HG03045 (cell line): ENCODE data around the gene STK17B.
A peak's percentile ranks its signal among the peaks of the same experiment; 100 is the strongest.

Source experiments
- ATAC-seq: cut with Tn5 transposase; IDR thresholded peaks from one replicate; pipeline ENCODE4 v1.9.1; 2021; ENCODE audit warnings: mild to moderate bottlenecking, moderate library complexity; ENCODE audit not compliant: unreplicated experiment

The STK17B gene

DNA sequence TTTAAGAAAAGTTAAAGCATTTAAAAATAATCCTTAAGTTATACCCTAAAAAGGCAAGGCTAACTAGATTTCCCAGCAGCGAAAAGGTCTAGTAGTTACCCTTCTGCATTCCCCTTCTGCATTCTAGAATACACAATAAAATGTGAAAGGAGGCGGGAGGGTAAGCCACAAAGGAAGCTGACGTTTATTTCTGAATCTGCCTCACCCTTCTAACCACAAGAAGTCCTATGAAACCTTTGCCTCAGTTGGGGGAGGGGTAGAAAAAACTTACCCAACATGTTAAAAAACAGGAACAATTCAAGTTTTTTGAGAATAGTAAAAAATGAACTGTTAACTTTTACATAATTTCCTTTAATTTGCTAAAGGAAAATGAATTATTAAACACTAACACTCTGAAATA is 11.3 kb downstream of the STK17B start:
- peak; percentile 80 for ATAC-seq

DNA sequence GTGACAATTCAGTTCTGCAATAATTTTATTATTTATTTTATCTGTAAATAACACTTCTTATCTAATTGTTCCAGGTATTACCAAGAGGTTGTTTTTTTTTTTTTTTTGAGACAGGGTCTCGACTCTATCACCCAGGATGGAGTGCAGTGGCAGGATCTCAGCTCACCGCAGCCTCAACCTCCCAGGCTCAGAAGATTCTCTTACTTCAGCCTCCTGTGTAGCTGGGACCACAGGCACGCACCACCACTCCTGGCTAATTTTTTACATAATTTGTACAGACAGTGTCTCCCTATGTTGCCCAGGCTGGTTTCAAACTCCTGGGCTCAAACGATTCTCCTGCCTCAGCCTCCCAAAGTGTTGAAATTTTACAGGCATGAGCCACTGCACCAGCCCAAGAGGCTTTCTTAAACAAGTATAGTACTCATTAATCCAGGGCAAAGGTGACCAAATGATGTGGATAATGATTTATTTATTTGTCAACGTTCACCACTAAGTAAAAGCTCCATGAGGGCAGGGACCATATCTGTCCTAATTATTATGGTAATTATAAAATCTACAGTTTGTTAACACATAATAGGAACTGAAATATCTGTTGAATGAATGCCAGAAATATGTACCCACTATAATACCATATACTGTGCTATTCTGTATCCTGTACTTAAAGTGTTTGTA is 12.0 kb downstream of the STK17B start:
- ATAC-seq = no peak

GRCh38 chr2:196155575-196155974 is 15.8 kb downstream of the STK17B start:
- no peak for ATAC-seq

DNA sequence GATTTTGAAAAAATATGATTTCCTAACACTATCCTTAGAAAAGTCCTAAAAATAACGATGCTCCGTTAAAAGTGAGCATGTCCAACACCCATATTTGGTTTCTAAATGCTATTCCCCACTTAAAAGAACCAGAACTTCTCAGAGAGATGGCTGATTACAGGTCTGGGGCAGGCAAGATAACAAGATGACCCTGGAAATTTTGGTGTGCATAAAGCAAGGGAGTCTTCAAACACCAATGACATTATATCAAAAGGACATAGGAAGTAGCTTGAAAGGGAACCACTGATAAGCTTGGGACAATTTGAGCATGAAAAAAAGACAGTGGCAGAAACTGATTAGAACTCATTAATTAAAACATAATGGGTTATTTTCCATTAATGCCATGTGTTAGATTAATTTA is 17.9 kb downstream of the STK17B start:
- ATAC-seq = no peak

DNA sequence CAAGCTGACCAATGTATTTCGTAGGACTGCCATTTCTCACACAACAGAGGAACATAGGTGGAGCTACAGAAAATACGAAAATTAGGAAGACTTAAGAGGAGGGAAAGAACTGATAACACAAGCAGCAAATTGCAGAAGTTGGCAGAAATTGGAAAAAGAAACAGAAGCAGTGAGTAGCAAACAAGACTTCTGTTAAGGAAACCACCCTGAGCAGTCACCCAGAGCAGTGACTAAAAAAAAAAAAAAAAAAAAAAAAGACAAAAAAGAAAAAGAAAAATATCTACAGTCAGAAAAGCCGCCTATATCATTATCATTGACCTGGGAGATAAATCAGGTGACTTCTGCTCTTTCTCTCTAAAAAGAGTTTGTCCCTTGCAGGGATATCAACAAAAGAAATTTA is 21.4 kb downstream of the STK17B start:
- ATAC-seq = no peak

GRCh38 chr2:196148736-196149135 is 22.6 kb downstream of the STK17B start:
- ATAC-seq = no peak

DNA sequence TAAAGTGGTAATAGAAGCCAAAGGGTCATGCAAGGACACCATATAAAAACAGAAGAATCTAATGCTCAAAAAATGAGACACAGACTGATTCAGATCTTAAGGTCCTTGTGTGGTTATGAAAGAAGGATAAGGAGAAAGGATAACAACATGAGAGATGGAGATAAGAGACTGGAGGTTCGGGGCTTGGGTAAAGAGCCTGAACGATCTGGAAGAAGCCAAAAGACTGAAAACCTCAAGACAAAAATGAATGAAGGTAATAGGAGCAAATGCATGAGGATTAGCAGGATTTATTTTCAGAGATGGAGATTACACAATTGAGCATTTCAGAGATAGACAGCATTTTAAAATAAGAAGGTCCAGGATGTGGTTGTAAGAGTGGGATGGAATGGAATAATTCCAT is 26.1 kb downstream of the STK17B start:
- no peak for ATAC-seq

DNA sequence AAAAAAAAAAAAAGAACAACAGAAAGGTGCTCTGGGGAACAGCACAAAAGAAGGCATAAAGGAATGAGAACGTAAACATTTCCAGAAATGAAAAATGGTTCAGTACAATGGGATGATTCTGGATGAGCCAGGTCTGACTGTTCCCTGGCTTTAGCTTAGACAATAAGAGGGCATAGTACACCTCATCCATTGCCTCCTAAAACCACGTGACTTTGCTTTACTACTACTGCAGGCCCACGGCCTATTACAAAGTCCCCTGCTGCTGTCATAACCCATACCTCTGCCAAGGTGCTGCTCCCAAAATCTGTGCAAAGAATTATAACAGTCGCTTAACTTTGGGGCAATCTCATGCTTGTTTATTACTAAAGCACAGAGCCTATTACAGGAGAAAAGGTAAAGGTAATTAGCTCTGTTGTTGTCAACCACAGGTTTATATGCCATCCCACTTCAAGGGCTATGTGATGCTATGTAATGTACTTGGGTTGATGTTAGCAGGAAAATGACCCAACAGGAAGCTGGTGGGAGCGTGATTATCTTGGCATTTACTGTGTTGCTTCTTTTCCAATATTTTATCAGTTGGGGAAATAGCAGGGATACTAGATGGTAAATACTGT is 26.8 kb downstream of the STK17B start:
- ATAC-seq = no peak

DNA sequence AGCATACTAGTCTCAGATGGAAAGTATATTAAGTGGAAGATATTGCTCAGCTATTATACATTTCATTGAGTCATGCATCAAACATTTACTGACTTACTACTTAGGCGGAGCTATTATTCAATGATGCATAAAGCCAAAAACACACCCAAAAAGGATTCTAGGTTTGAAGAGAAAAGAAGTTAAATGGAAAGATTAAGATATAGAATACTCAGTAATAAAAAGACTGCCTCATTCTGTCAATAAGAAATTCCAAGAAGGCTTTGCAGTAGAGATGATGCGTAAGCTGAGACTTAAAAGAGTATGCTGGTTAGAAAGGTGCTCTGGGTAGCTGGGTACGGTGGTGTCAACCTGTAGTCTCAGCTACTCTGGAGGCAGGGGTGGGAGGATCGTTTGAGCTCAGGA is 27.6 kb downstream of the STK17B start:
- ATAC-seq = no peak

- ATAC-seq = no peak
Measured at GRCh38 chr2:196142825-196143224, 28.6 kb downstream of the STK17B start.

GRCh38 chr2:196140213-196140612 is 31.2 kb downstream of the STK17B start:
- no peak for ATAC-seq

GRCh38 chr2:196137271-196137670 is 34.1 kb downstream of the STK17B start:
- no peak for ATAC-seq

DNA sequence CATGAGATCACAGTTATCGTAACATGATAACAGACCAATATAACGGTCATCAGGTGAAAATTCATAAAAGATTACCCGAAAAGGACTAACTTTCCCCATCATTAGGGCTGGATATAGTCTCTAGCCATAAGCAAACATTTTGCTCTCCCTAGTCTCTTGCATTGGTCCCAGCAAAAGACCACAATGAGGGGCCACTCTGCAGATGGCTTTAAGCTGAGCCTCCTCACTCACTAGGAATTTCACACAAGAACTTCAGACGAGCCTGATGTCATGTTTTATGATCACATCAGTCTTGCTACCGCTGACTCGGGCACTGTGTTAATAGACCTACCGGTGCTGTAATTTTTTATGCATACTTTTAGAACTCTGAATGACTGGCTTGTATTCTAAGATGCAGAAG is 35.2 kb downstream of the STK17B start:
- ATAC-seq = no peak

DNA sequence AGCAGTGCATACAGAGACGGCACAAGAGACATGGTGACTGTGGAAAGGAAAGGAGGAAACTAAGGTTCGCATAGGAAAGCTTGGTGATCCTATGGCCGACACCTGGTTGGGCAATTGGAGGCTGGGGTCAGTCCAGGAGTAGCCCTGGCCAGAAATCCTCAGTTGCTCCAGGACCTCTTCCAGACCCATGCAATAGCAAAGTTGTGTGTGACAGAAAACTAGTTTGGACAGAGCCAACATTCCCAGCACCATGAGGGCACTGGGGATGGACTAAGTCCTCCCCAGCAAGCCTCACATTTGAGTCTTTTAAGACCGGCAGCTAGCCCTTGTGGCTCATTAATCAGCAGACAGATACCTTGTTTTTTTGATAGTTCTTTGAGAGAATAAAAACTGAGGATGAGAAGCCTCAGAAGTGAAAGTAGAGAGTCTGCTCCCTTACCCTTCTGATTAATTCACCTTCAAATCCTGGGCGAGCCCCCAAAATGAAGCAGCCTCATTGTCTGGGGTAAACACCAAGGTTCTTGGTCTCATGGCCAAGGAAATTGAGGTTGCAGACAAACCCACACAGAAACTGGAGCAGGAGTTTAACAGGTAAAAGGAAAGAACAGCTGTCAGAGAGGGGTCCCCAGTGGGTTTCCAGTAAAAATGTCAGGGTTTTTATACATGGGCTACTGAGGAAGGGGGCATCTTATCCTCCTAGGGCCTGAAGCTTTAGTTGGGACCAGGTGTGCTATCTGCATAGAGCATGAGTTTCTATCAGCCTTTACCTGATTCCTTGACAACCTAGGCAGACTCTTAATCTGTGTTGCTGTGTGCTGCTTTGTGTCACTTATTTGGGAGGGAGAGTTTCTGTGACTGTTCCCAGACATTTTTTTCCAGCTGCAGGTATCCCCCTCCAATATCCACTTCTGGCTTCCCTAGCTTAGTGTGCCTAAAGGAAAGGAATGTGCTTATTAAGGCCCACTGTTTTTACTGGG is 39.1 kb downstream of the STK17B start:
- ATAC-seq = no peak

DNA sequence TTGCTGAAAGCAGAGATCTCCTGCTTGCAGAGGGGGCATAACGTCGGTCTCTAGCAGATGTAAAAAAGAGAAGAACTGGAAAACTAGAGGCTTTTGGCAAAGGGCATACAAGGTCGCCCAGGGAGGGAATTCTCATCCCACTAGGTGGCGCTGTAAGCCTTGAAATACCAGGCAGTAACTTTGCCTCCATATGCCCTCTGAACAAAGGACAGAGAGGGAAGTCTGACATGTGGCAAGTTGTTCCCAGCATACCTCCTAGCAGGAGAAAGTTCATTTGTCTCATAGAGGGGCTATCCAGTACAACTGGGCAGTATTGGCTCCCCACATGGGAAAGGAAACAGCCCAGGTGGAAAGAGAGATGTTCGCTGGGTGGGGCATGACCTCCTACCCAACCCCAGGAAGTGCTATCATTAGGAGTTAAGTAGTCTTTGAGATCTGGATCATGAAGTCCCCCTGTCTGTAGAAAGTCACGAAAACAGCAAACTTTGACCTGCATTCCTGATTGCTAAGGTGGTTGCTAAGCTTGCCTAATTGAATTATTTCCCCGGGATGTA is 39.9 kb downstream of the STK17B start:
- no peak for ATAC-seq

GRCh38 chr2:196130039-196130825 is 41.1 kb downstream of the STK17B start:
- ATAC-seq = no peak

GRCh38 chr2:196128749-196129148 is 42.6 kb downstream of the STK17B start:
- no peak for ATAC-seq

GRCh38 chr2:196125596-196125995 is 45.8 kb downstream of the STK17B start:
- no peak for ATAC-seq

DNA sequence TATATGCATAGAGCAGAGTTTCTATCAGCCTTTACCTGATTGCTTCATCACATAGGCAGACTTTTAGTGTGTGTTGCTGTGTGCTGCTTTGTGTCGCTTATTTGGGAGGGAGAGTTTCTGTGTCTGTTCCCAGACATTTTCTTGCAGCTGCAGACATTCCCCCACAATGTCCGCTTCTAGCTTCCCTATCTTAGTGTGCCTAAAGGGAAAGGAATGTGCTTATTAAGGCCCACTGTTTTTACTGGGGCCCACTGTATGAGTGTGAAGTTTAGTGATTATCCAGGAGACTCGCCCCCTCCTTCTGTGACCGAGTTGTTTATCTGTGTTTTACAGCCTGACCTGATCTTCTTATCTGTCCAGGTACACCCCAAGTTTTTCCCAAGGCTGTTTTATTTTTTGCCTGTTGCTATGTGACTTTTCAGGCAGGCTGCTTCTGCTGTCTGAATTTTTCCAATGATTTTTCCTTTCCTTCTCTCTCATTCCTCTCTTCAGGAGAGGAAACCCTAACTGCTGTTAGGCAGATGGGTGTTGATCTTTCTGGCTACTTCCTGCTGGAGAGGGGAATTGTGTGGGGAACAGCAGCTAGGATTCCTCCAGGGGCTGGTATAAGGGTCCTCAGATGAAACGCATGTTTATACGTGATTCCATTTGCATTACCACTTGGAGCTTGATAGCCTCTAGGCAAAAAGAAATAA is 47.6 kb downstream of the STK17B start:
- no peak for ATAC-seq

DNA sequence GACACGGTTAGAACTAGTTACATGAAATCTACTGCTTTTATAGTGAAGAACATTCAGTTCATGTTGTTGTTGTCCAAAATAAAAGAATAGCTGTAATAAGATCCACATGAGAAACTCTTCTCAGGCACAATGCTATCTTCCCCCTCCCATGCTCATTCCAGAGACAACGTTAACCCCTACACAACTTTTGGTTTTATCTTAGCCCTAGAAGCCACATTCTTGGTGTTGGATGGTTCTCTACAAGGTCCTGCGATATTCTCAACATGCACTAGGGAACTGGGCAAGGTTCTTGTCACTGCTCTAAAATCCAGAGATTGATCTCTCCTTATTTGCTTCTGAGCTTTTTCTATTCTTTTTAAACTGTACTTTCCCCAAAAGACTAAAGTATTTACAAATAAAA is 51.5 kb downstream of the STK17B start:
- no peak for ATAC-seq
